Measurements from ENCODE around the gene PKNOX1. TPM values are rescaled to one million over a fixed set of nuclear protein-coding genes. Genes with fewer than 3 reads are reported as not detected.

The PKNOX1 gene
- total RNA-seq, 1 experiment from 2014 or later: 12.7 TPM

GRCh38 chr21:43021756-43022600 lies 47.6 kb downstream of the PKNOX1 start:
- no peaks in the 10 kb centered on the region for H3K4me1 ChIP-seq (ENCODE audit: control insufficient read depth in 1 of 2, insufficient read depth in 2 of 2, low read length in 2 of 2)
- no peaks in the 10 kb centered on the region for H3K9me3 ChIP-seq (ENCODE audit: control insufficient read depth in 1 of 2, insufficient read depth in 1 of 2, low read depth in 1 of 2, low read length in 2 of 2)
- CTCF ChIA-PET: no interaction called here
- TF ChIP-seq SP1 (IDR thresholded peaks at IDR 0.05; ENCODE audit: low read depth): no peak
- TF ChIP-seq ZNF274 (IDR thresholded peaks at IDR 0.05; ENCODE audit: low read depth, low read length): no peak
- TF ChIP-seq EZH2 (IDR thresholded peaks at IDR 0.05): no peak
- no peak for TF ChIP-seq REST (IDR thresholded peaks at IDR 0.05; ENCODE audit: low read depth)
- no peak for TF ChIP-seq SIN3A (IDR thresholded peaks at IDR 0.05; ENCODE audit: low read depth)
- TF ChIP-seq YY1 (IDR thresholded peaks at IDR 0.05; ENCODE audit: extremely low read depth, insufficient replicate concordance, low read depth, low read length): no peak
- TF ChIP-seq CBX3 (IDR thresholded peaks at IDR 0.05; ENCODE audit: low read depth): no peak
- no peak for TF ChIP-seq RAD21 (IDR thresholded peaks at IDR 0.05; ENCODE audit: low read depth)
- TF ChIP-seq JUND (IDR thresholded peaks at IDR 0.05): no peak
- no peak for TF ChIP-seq ELF1 (IDR thresholded peaks at IDR 0.05; ENCODE audit: borderline replicate concordance, low read depth)
- no peak for TF ChIP-seq CTCF (IDR thresholded peaks at IDR 0.05 in 2 of 3, conservative IDR thresholded peaks at IDR 0.05 in 1 of 3; ENCODE audit: borderline replicate concordance in 1 of 3, insufficient read depth in 1 of 3, low read depth in 2 of 3, low read length in 2 of 3)
- no peak for ATAC-seq
- POLR2A ChIA-PET: no interaction called here
- DNase-seq (ENCODE audit: low read depth, low spot score): no peak
- H3K27me3 ChIP-seq (ENCODE audit: insufficient read depth, low read length): no peaks in the 10 kb centered on the region
- no peaks in the 10 kb centered on the region for H4K20me1 ChIP-seq (ENCODE audit: insufficient read depth)
- H3K4me3 ChIP-seq (replicated peaks in 1 of 2; ENCODE audit: low read depth in 1 of 2, low read length in 2 of 2): no peak overlapping the region
- no peaks in the 10 kb centered on the region for H3K9me2 ChIP-seq (ENCODE audit: insufficient read depth)
- no peaks in the 10 kb centered on the region for H3K79me2 ChIP-seq (ENCODE audit: insufficient read depth, low read length)
- H2AFZ ChIP-seq (ENCODE audit: low read depth, low read length, poor library complexity, severe bottlenecking): no peak overlapping the region
- H3K9ac ChIP-seq (ENCODE audit: low read length): no peak overlapping the region
- H3K36me3 ChIP-seq (ENCODE audit: control insufficient read depth in 1 of 2, insufficient read depth in 2 of 2, low read length in 2 of 2): peaks cover 3 to 6% of the 10 kb centered on the region in 2 experiments; a peak in 1 of 4 replicates
- no peak overlapping the region for H3K4me2 ChIP-seq (ENCODE audit: low read length)
- H3K27ac ChIP-seq (ENCODE audit: low read depth, low read length): no peak overlapping the region
- no TSS peak for BruUV-seq (replicated peaks)
- RAD21 ChIA-PET (ENCODE audit: low non-redundant PET in 1 of 2, low total read pairs in 2 of 2, uncharacterized antibody in 2 of 2, unreplicated experiment in 2 of 2): no interaction called here
- intact Hi-C loops (cut with micrococcal nuclease): no loop called here

Measured in HCT116 (cell line).